K562 (cell line): ENCODE results near the gene SMIM17. TPM values are rescaled to one million over a fixed set of nuclear protein-coding genes. Genes with fewer than 3 reads are reported as not detected.

Experiments
- ARHGAP35 ChIP-seq: fragments of 450-650 bp; IDR thresholded peaks from 2 replicates; pipeline ENCODE4 v1.6.1; 2018; ENCODE audit not compliant: partially characterized antibody
- BHLHE40 ChIP-seq: IDR thresholded peaks from 2 replicates; pipeline ENCODE4 v1.6.1; 2011; ENCODE audit warnings: low read length, improper control_type of control experiment
- CBX1 ChIP-seq: sonication (generic); IDR thresholded peaks from 2 replicates; pipeline ENCODE4 v1.6.1; 2016; ENCODE audit warnings: antibody characterized with exemption, low read depth, mild to moderate bottlenecking
- COPS2 ChIP-seq: fragments of 450-650 bp; conservative IDR thresholded peaks from 2 replicates; pipeline ENCODE4 v1.6.1; 2016; ENCODE audit warnings: mild to moderate bottlenecking, moderate library complexity
- CSDE1 ChIP-seq, 2 experiments: fragments of 450-650 bp; IDR thresholded peaks; 2 replicates each; pipeline ENCODE4 v1.6.1; 2016; ENCODE audit warnings: mild to moderate bottlenecking in 1 of 2
- DMBX1 ChIP-seq: fragments of 250-450 bp; sonication (Bioruptor Pico); IDR thresholded peaks from 2 replicates; pipeline ENCODE4 v1.8.0; 2022; ENCODE audit warnings: inconsistent platforms, mild to moderate bottlenecking, moderate library complexity, borderline replicate concordance
- GABPB1 ChIP-seq: sonication (generic); formaldehyde crosslinking; IDR thresholded peaks from 2 replicates; pipeline ENCODE4 v1.8.0; 2022; ENCODE audit warnings: mild to moderate bottlenecking, missing genetic modification reagents
- GTF2F1 ChIP-seq: IDR thresholded peaks from 2 replicates; pipeline ENCODE4 v1.6.1; 2011; ENCODE audit warnings: low read depth, low read length, improper control_type of control experiment
- KDM2B ChIP-seq: fragments of 250-450 bp; sonication (Bioruptor Pico); IDR thresholded peaks from 2 replicates; pipeline ENCODE4 v1.8.0; 2021; ENCODE audit warnings: mild to moderate bottlenecking, moderate library complexity
- L3MBTL2 ChIP-seq: fragments of 450-650 bp; IDR thresholded peaks from 2 replicates; pipeline ENCODE4 v1.6.1; 2016; ENCODE audit warnings: mild to moderate bottlenecking, moderate library complexity
- MIER1 ChIP-seq: fragments of 450-650 bp; IDR thresholded peaks from 2 replicates; pipeline ENCODE4 v1.6.1; 2016; ENCODE audit warnings: antibody characterized with exemption, mild to moderate bottlenecking, low read depth
- NRF1 ChIP-seq, 2 experiments: fragments of 450-650 bp; IDR thresholded peaks in 1 of 2; conservative IDR thresholded peaks in 1 of 2; 2 replicates each; pipeline ENCODE4 v1.6.1; 2014; ENCODE audit warnings: mild to moderate bottlenecking in 2 of 2
- RAD21 ChIP-seq, 2 experiments: fragments of 250-450 bp in 1 of 2; fragments of 450-650 bp in 1 of 2; sonication (Bioruptor Pico) in 1 of 2; formaldehyde crosslinking in 1 of 2; IDR thresholded peaks in 1 of 2; conservative IDR thresholded peaks in 1 of 2; 2 replicates each; pipeline versions ENCODE4 v1.4.0 to v1.8.0; 2020 to 2022; ENCODE audit warnings: mild to moderate bottlenecking in 2 of 2, moderate library complexity in 1 of 2
- RCOR1 ChIP-seq, 2 experiments: IDR thresholded peaks; 2 replicates each; pipeline ENCODE4 v1.6.1; 2012; ENCODE audit warnings: low read depth in 2 of 2, low read length in 2 of 2, borderline replicate concordance in 1 of 2, improper control_type of control experiment in 1 of 2
- RFX1 ChIP-seq: fragments of 450-650 bp; IDR thresholded peaks from 2 replicates; pipeline ENCODE4 v1.6.1; 2016; ENCODE audit warnings: mild to moderate bottlenecking, moderate library complexity
- SAFB ChIP-seq: fragments of 200-400 bp; formaldehyde crosslinking; IDR thresholded peaks from 2 replicates; pipeline ENCODE4 v1.6.1; 2017; ENCODE audit warnings: low read depth, low read length, borderline replicate concordance
- SMARCE1 ChIP-seq: fragments of 450-650 bp; IDR thresholded peaks from 2 replicates; pipeline ENCODE4 v1.7.1; 2016; ENCODE audit warnings: mild to moderate bottlenecking
- TCF7 ChIP-seq: sonication (generic); IDR thresholded peaks from 2 replicates; pipeline ENCODE4 v1.6.1; 2016; ENCODE audit warnings: antibody characterized with exemption, borderline replicate concordance
- ZFPM2 ChIP-seq: fragments of 250-450 bp; sonication (Bioruptor Pico); IDR thresholded peaks from 2 replicates; pipeline ENCODE4 v1.5.1; 2022; ENCODE audit warnings: mild to moderate bottlenecking
- ZNF395 ChIP-seq: fragments of 200-800 bp; sonication (Bioruptor generic); IDR thresholded peaks from 2 replicates; pipeline ENCODE4 v1.6.1; 2017; ENCODE audit warnings: missing genetic modification characterization, missing compliant biosample characterization
- ZNF512 ChIP-seq: IDR thresholded peaks from 2 replicates; pipeline ENCODE4 v1.6.1; 2016; ENCODE audit warnings: missing genetic modification characterization, missing compliant biosample characterization
- polyA plus RNA-seq, 8 experiments: library from polyadenylated mRNA; depleted of rRNA in 4 of 8; stranded (reverse) in 5 of 8; unstranded in 3 of 8; fragments of >200 nt; fragmentation: Nextera tagmentation in 2 of 8; fragmentation: Illumina TruSeq in 1 of 8; extraction: Ambion mirVana in 2 of 8; extraction: Trizol in 1 of 8; gene quantifications; 2 replicates each; pipeline versions ENCODE4 v1.2.1 to v1.2.3, GENCODE V29; 2011 to 2014; ENCODE audit warnings: inconsistent platforms in 1 of 8, missing spikeins in 1 of 8
- total RNA-seq, 7 experiments: library from RNA; depleted of rRNA in 6 of 7; stranded (reverse); fragments of >200 nt in 6 of 7; fragmentation: Illumina TruSeq in 2 of 7; extraction: Trizol in 2 of 7; gene quantifications; 2 replicates each; pipeline versions ENCODE4 v1.2.1 to v1.2.3, GENCODE V29; 2011 to 2021; ENCODE audit warnings: low replicate concordance in 1 of 7
- TF ChIP-seq, protein P1 (sequence below): sonication (generic); formaldehyde crosslinking; IDR thresholded peaks from 2 replicates; pipeline ENCODE4 v1.8.1; 2023; ENCODE audit warnings: mild to moderate bottlenecking, missing genetic modification reagents
- TF ChIP-seq, protein P2 (sequence below): fragments of 200-400 bp; formaldehyde crosslinking; IDR thresholded peaks from 2 replicates; pipeline ENCODE4 v1.6.1; 2017; ENCODE audit warnings: mild to moderate bottlenecking, low read depth, low read length, moderate library complexity

SMIM17 gene
- total and polyA plus RNA-seq, 9 of the 15 experiments (the other 6 are each of a cell fraction or from before 2014, with no cell fraction given) = not detected

GRCh38 chr19:56637976-56638555 lies 4.9 kb upstream of the SMIM17 start (continued):
- TF ChIP-seq CSDE1 (IDR thresholded peaks at IDR 0.05) (no peak), L3MBTL2 (no peak), COPS2 (no peak), CBX1 (peak; percentile 35; the same call in 1 of the 2 replicates), RCOR1 (IDR thresholded peaks at IDR 0.05; ENCODE audit: borderline replicate concordance in 1 of 2, low read depth in 2 of 2, low read length in 2 of 2) (peak in 1 of 2 experiments; percentile 92; a peak in 2 of 4 replicates), ZFPM2 (no peak), KDM2B (CRISPR knock-in tag) (no peak), BHLHE40 (0 out of 2 replicates have a peak, but pooled peaks have one; percentile 20), DMBX1 (CRISPR knock-in tag) (peak; percentile 91; the same call in 1 of the 2 replicates), ARHGAP35 (no peak), GABPB1 (CRISPR knock-in tag) (peak; percentile 61; the same call in 1 of the 2 replicates), GTF2F1 (no peak), NRF1 (conservative IDR thresholded peaks at IDR 0.05 in 1 of 2, IDR thresholded peaks at IDR 0.05 in 1 of 2) (no peak), ZNF512 (no peak), ZNF395 (CRISPR knock-in tag) (0 out of 2 replicates have a peak, but pooled peaks have one; percentile 44), RFX1 (no peak), SMARCE1 (no peak), SAFB (no peak), RAD21 (CRISPR knock-in tag; conservative IDR thresholded peaks at IDR 0.05 in 1 of 2, IDR thresholded peaks at IDR 0.05 in 1 of 2) (no peak), MIER1 (peak; percentile 95), TCF7 (no peak)
- TF ChIP-seq, protein P1, sequence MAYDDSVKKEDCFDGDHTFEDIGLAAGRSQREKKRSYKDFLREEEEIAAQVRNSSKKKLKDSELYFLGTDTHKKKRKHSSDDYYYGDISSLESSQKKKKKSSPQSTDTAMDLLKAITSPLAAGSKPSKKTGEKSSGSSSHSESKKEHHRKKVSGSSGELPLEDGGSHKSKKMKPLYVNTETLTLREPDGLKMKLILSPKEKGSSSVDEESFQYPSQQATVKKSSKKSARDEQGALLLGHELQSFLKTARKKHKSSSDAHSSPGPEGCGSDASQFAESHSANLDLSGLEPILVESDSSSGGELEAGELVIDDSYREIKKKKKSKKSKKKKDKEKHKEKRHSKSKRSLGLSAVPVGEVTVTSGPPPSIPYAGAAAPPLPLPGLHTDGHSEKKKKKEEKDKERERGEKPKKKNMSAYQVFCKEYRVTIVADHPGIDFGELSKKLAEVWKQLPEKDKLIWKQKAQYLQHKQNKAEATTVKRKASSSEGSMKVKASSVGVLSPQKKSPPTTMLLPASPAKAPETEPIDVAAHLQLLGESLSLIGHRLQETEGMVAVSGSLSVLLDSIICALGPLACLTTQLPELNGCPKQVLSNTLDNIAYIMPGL (CRISPR knock-in tag) = no peak
- TF ChIP-seq, protein P2, sequence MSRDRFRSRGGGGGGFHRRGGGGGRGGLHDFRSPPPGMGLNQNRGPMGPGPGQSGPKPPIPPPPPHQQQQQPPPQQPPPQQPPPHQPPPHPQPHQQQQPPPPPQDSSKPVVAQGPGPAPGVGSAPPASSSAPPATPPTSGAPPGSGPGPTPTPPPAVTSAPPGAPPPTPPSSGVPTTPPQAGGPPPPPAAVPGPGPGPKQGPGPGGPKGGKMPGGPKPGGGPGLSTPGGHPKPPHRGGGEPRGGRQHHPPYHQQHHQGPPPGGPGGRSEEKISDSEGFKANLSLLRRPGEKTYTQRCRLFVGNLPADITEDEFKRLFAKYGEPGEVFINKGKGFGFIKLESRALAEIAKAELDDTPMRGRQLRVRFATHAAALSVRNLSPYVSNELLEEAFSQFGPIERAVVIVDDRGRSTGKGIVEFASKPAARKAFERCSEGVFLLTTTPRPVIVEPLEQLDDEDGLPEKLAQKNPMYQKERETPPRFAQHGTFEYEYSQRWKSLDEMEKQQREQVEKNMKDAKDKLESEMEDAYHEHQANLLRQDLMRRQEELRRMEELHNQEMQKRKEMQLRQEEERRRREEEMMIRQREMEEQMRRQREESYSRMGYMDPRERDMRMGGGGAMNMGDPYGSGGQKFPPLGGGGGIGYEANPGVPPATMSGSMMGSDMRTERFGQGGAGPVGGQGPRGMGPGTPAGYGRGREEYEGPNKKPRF = no peak
